WTC11 (cell line): ENCODE results near the gene SOAT1. TPM values are rescaled to one million over a fixed set of nuclear protein-coding genes. Genes with fewer than 3 reads are reported as not detected.
"Not testable (repeated sequence)": the region's sequence is repeated elsewhere in the genome, so short reads cannot be mapped to it uniquely, and the experiment has no call there.

Experiments used
- ATAC-seq: fragments of 200-7000 bp; cut with Tn5 transposase; 2 replicates; pipeline ENCODE4 v1.10.0; 2021; ENCODE audit warnings: mild to moderate bottlenecking, moderate library complexity
- CTCF ChIA-PET: fragments of 300-600 bp; sonication (Branson Sonifier 250); formaldehyde crosslinking; loops from one replicate; lab custom pipeline; 2021; ENCODE audit warnings: antibody characterized with exemption; lab: Charles Lee
- POLR2A ChIA-PET: fragments of 350-600 bp; sonication (Branson Sonifier 250); formaldehyde crosslinking; loops from one replicate; lab custom pipeline; 2021; ENCODE audit warnings: antibody characterized with exemption; lab: Charles Lee
- DNase-seq: peaks from one replicate; pipeline ENCODE4 v3.0.0; 2021; ENCODE audit warnings: low spot score
- H3K27ac Mint-ChIP-seq: 2 replicates; pipeline ENCODE4 v1.8.0; 2021; ENCODE audit warnings: mixed read lengths
- H3K27me3 Mint-ChIP-seq: 2 replicates; pipeline ENCODE4 v1.8.0; 2021; ENCODE audit warnings: low read depth, mild to moderate bottlenecking, moderate library complexity, mixed read lengths
- H3K36me3 Mint-ChIP-seq: 2 replicates; pipeline ENCODE4 v1.8.0; 2021; ENCODE audit warnings: mixed read lengths
- H3K4me1 Mint-ChIP-seq: 2 replicates; pipeline ENCODE4 v1.8.0; 2022; ENCODE audit warnings: mixed read lengths
- H3K4me3 Mint-ChIP-seq: 2 replicates; pipeline ENCODE4 v1.8.0; 2021; ENCODE audit warnings: mild to moderate bottlenecking, moderate library complexity, mixed read lengths
- H3K9me3 Mint-ChIP-seq: 2 replicates; pipeline ENCODE4 v1.8.0; 2021; ENCODE audit warnings: mixed read lengths
- GTF2I ChIP-seq: fragments of 250-450 bp; sonication (Bioruptor Pico); conservative IDR thresholded peaks from 2 replicates; pipeline ENCODE4 v1.4.0; 2021; ENCODE audit warnings: mild to moderate bottlenecking
- MYBL2 ChIP-seq: sonication (generic); formaldehyde crosslinking; IDR thresholded peaks from 2 replicates; pipeline ENCODE4 v1.8.1; 2023; ENCODE audit warnings: mild to moderate bottlenecking, moderate library complexity, missing genetic modification reagents
- SMAD3 ChIP-seq: sonication (generic); formaldehyde crosslinking; IDR thresholded peaks from 2 replicates; pipeline ENCODE4 v1.8.0; 2022; ENCODE audit warnings: missing genetic modification reagents, mild to moderate bottlenecking, borderline replicate concordance
- SMAD4 ChIP-seq: sonication (generic); formaldehyde crosslinking; IDR thresholded peaks from 2 replicates; pipeline ENCODE4 v1.8.0; 2022; ENCODE audit warnings: mild to moderate bottlenecking, missing genetic modification reagents
- ZNF138 ChIP-seq: sonication (generic); formaldehyde crosslinking; conservative IDR thresholded peaks from 2 replicates; pipeline ENCODE4 v1.8.1; 2022; ENCODE audit warnings: mild to moderate bottlenecking, moderate library complexity, missing genetic modification reagents
- ZNF232 ChIP-seq: sonication (generic); formaldehyde crosslinking; IDR thresholded peaks from 2 replicates; pipeline ENCODE4 v1.8.0; 2022; ENCODE audit warnings: mild to moderate bottlenecking, missing genetic modification reagents
- ZNF423 ChIP-seq: fragments of 250-450 bp; sonication (Bioruptor Pico); IDR thresholded peaks from 2 replicates; pipeline ENCODE4 v2.1.2; 2022; ENCODE audit warnings: mild to moderate bottlenecking, moderate library complexity
- total RNA-seq: library from RNA; stranded (reverse); gene quantifications from 3 replicates; pipeline ENCODE4 v1.2.3, GENCODE V29; 2021
- TF ChIP-seq, protein P1 (sequence below): sonication (generic); formaldehyde crosslinking; IDR thresholded peaks from 2 replicates; pipeline ENCODE4 v1.8.1; 2022; ENCODE audit warnings: mild to moderate bottlenecking, missing genetic modification reagents, moderate library complexity, borderline replicate concordance
- TF ChIP-seq, protein P2 (sequence below): sonication (generic); formaldehyde crosslinking; IDR thresholded peaks from 2 replicates; pipeline ENCODE4 v1.8.1; 2023; ENCODE audit warnings: mild to moderate bottlenecking, missing genetic modification reagents, moderate library complexity

Gene SOAT1
- total RNA-seq, 1 experiment from 2014 or later, result 2.3 TPM

DNA sequence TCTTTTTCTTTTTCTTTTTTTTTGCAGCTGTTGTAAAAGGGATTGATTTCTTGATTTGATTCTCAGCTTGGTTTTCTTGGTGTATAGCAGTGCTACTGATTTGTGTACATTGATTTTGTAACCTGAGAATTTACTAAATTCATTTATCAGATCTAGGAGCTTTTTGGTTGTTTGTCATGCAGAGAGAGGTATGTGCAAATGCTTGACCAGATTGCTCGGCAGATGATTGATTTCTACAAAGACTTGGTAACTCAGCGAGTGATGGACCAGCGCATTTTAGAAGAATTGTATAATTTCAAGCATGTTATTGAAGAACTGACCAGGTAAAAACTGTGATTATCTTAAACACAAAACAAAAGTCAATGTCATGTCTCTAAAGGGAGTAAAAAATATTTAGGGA lies 100.1 kb downstream of the SOAT1 start (continued):
- no peak for TF ChIP-seq GTF2I (CRISPR knock-in tag)
- TF ChIP-seq, protein P1, sequence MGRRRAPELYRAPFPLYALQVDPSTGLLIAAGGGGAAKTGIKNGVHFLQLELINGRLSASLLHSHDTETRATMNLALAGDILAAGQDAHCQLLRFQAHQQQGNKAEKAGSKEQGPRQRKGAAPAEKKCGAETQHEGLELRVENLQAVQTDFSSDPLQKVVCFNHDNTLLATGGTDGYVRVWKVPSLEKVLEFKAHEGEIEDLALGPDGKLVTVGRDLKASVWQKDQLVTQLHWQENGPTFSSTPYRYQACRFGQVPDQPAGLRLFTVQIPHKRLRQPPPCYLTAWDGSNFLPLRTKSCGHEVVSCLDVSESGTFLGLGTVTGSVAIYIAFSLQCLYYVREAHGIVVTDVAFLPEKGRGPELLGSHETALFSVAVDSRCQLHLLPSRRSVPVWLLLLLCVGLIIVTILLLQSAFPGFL, result no peak
- no peak for TF ChIP-seq ZNF138 (CRISPR knock-in tag)
- TF ChIP-seq, protein P2, sequence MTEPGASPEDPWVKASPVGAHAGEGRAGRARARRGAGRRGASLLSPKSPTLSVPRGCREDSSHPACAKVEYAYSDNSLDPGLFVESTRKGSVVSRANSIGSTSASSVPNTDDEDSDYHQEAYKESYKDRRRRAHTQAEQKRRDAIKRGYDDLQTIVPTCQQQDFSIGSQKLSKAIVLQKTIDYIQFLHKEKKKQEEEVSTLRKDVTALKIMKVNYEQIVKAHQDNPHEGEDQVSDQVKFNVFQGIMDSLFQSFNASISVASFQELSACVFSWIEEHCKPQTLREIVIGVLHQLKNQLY (CRISPR knock-in tag), result no peak
- no peak for TF ChIP-seq SMAD4 (CRISPR knock-in tag)
- TF ChIP-seq ZNF423, result no peak
- no peak for TF ChIP-seq ZNF232 (CRISPR knock-in tag)
- no peak for TF ChIP-seq MYBL2
- TF ChIP-seq SMAD3, result no peak

DNA sequence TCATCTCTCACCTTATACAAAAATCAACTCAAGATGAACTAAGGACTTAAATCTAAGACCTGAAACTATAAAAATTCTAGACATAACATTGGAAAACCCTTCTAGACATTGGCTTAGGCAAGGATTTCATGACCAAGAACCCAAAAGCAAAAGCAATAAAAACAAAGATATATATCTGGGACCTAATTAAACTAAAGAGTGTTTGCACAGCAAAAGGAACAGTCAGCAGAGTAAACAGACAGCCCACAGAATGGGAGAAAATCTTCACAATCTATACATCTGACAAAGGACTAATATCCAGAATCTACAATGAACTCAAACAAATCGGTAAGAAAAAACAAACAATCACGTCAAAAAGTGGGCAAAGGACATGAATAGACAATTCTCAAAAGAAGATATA lies 105.8 kb downstream of the SOAT1 start:
- H3K4me3 Mint-ChIP-seq, H3K4me1 Mint-ChIP-seq, DNase-seq, POLR2A ChIA-PET, ATAC-seq, CTCF ChIA-PET, H3K27ac Mint-ChIP-seq, H3K27me3 Mint-ChIP-seq, H3K9me3 Mint-ChIP-seq, H3K36me3 Mint-ChIP-seq: not testable (repeated sequence)

Other genes starting within 250 kb of the SOAT1 start
- 17.2 to 20.5 TPM (median 18.0 TPM) in 3 replicates for gene TOR3A, start 211.7 kb upstream of the SOAT1 start, total RNA-seq
- gene ABL2, start 64.1 kb upstream of the SOAT1 start, total RNA-seq, result 18.3 to 20.1 TPM (median 19.2 TPM) in 3 replicates
- 0.18 TPM in 1 of 3 replicates, not detected in the others for gene AXDND1, start 72.2 kb downstream of the SOAT1 start, total RNA-seq